ENCODE results near the gene TARP.

The TARP gene

GRCh38 chr7:38283107-38283506 lies 9.7 kb upstream of the TARP start:
- H3K4me1 ChIP-seq (ENCODE audit: control insufficient read depth in 4 of 4, insufficient read depth in 4 of 4, low read length in 3 of 4), result no peaks in the 10 kb centered on the region
- DNase-seq (ENCODE audit: low spot score), result no peak
- H3K27me3 ChIP-seq (ENCODE audit: control insufficient read depth in 4 of 4, insufficient read depth in 4 of 4, low read length in 3 of 4), result peaks cover 0 to 4% (median 0%) of the 10 kb centered on the region in 4 donors
- 75% methylated on average over 4 of the region's 4 CpGs for WGBS
- H3K9ac ChIP-seq (ENCODE audit: low read depth in 1 of 2, low read length in 2 of 2), result no peak overlapping the region
- H3K4me3 ChIP-seq (ENCODE audit: low read depth in 1 of 3, low read length in 3 of 3), result no peak overlapping the region
- H3K9me3 ChIP-seq (ENCODE audit: control insufficient read depth in 4 of 4, low read length in 3 of 4), result no peaks in the 10 kb centered on the region
- TF ChIP-seq ATF3 (IDR thresholded peaks at IDR 0.05), result no peak
- no peak for TF ChIP-seq EGR1 (IDR thresholded peaks at IDR 0.05; ENCODE audit: low read depth in 2 of 2)
- no peak for TF ChIP-seq YY1 (IDR thresholded peaks at IDR 0.05)
- no peak for TF ChIP-seq MAX (IDR thresholded peaks at IDR 0.05)
- TF ChIP-seq FOXA1 (IDR thresholded peaks at IDR 0.05), result no peak
- TF ChIP-seq TAF1 (conservative IDR thresholded peaks at IDR 0.05), result no peak
- TF ChIP-seq SP1 (IDR thresholded peaks at IDR 0.05), result no peak
- no peak for TF ChIP-seq FOXA2 (IDR thresholded peaks at IDR 0.05)
- no peak for TF ChIP-seq RXRA (IDR thresholded peaks at IDR 0.05)
- TF ChIP-seq HNF4G (IDR thresholded peaks at IDR 0.05), result no peak
- TF ChIP-seq GABPA (IDR thresholded peaks at IDR 0.05 in 1 of 2, conservative IDR thresholded peaks at IDR 0.05 in 1 of 2), result no peak
- no peak for TF ChIP-seq HNF4A (conservative IDR thresholded peaks at IDR 0.05)
- TF ChIP-seq REST (IDR thresholded peaks at IDR 0.05), result no peak
- TF ChIP-seq NR2F2 (IDR thresholded peaks at IDR 0.05), result no peak
- no peak for TF ChIP-seq CTCF (IDR thresholded peaks at IDR 0.05; ENCODE audit: low read depth, low read length, missing input control)
- no peak for TF ChIP-seq RAD21 (IDR thresholded peaks at IDR 0.05)
- TF ChIP-seq ZBTB33 (IDR thresholded peaks at IDR 0.05), result no peak
- TF ChIP-seq JUND (IDR thresholded peaks at IDR 0.05), result no peak
- H3K27ac ChIP-seq (ENCODE audit: low read depth in 1 of 2, low read length in 2 of 2), result no peak overlapping the region
- no peaks in the 10 kb centered on the region for H3K36me3 ChIP-seq (ENCODE audit: control insufficient read depth in 4 of 4, insufficient read depth in 3 of 4, low read depth in 1 of 4, low read length in 3 of 4)
